ENCODE measurements around the gene SRSF9. TPM values are rescaled to one million over a fixed set of nuclear protein-coding genes. Genes with fewer than 3 reads are reported as not detected.

Gene SRSF9
- total RNA-seq, 5 donors from 2014 or later (not counting 1 experiment from before 2014, with no cell fraction given): 134 to 149 (median 135) TPM

DNA sequence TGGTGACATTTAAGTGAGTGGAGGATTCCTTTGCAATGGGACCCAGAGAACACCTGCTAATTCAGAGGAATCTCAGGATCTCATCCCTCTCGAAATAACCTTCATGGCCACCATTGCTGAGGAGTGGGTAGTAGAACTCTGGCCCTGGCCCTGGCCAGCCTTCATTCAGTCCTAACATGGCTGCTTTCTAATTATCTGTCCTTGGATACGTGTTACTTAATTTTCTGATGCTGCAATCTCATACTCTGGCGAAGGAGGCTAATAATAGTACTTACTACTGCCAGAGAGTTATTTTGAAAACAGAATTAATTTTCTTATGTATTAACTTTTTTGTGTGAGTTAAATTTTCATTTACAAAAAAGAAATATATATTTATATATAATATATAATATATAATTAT, 43.8 kb downstream of the SRSF9 start:
- Mint-ChIP-seq H3K27me3 (peaks cover 0 to 2% of the 10 kb centered on the region in 2 donors), H3K4me1 (peaks cover 2 to 6% (median 4%) of the 10 kb centered on the region in 3 donors), H3K36me3 (no peaks in the 10 kb centered on the region), H3K9me3 (no peaks in the 10 kb centered on the region), H3K27ac (no peak overlapping the region), H3K4me3 (no peak overlapping the region)
- Histone ChIP-seq H3K27me3 (replicated peaks in 1 of 2; ENCODE audit: control insufficient read depth in 2 of 2, extremely low read depth in 1 of 2, insufficient read depth in 2 of 2, low read length in 1 of 2) (peaks cover 2 to 17% of the 10 kb centered on the region in 2 experiments), H3K4me1 (ENCODE audit: control insufficient read depth in 1 of 2, extremely low read depth in 1 of 2, insufficient read depth in 2 of 2, low read length in 2 of 2) (peaks cover 0 to 7% of the 10 kb centered on the region in 2 experiments), H3K9me3 (no peaks in the 10 kb centered on the region), H3K36me3 (ENCODE audit: control insufficient read depth in 2 of 2, extremely low read depth in 1 of 2, insufficient read depth in 1 of 2, low read length in 1 of 2) (no peaks in the 10 kb centered on the region), H3K27ac (ENCODE audit: low read length) (no peak overlapping the region), H3K4me3 (ENCODE audit: control insufficient read depth in 1 of 2, extremely low read depth in 1 of 2, low read length in 1 of 2) (no peak overlapping the region)
- POLR2A ChIA-PET: no interaction called here
- no CpG with 5 or more reads among the region's 3 CpGs for whole genome bisulfite sequencing (ENCODE audit: insufficient coverage)
- ATAC-seq (replicated peaks in 1 of 4): no peak
- DNase-seq: no peak
- CTCF ChIA-PET: no interaction called here

DNA sequence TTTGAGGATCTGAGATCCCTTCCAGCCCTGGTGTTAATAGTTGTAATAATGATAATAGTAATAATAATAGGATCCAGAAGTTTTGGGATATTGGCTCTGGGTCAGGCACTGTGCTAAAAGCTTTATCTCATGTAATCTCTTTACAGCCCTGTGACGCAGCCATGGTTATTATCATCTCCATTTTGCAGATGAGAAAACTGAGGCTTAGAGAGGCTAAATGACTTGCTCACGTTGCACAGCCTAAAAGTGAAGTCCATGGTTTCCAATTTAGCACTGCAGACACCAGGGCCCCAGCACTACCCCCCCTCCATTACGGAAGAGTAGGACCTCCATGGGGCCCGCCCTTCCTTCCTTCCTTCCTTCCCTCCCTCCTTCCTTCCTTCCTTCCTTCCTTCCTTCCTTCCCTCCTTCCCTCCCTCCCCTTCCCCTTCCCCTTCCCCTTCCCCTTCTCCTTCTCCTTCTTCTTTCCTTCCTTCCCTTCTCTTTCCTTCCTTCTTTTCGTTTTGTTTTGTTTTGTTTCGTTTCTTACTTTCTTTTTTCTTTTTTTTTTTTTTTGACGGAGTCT, 46.6 kb downstream of the SRSF9 start:
- no peak overlapping the region for H3K4me3 ChIP-seq (ENCODE audit: control insufficient read depth in 1 of 2, extremely low read depth in 1 of 2, low read length in 1 of 2)
- ATAC-seq (replicated peaks in 1 of 4) (no peak), DNase-seq (no peak)
- Mint-ChIP-seq H3K27ac (no peak overlapping the region), H3K27me3 (no peaks in the 10 kb centered on the region), H3K36me3 (no peaks in the 10 kb centered on the region), H3K4me3 (no peak overlapping the region), H3K9me3 (no peaks in the 10 kb centered on the region), H3K4me1 (peaks cover 0 to 2% (median 0%) of the 10 kb centered on the region in 3 donors)
- no peaks in the 10 kb centered on the region for H3K36me3 ChIP-seq (ENCODE audit: control insufficient read depth in 2 of 2, extremely low read depth in 1 of 2, insufficient read depth in 1 of 2, low read length in 1 of 2)
- ChIA-PET POLR2A (no interaction called here), CTCF (no interaction called here)
- peaks cover 0 to 7% of the 10 kb centered on the region in 2 experiments for H3K27me3 ChIP-seq (replicated peaks in 1 of 2; ENCODE audit: control insufficient read depth in 2 of 2, extremely low read depth in 1 of 2, insufficient read depth in 2 of 2, low read length in 1 of 2)
- no peaks in the 10 kb centered on the region for H3K4me1 ChIP-seq (ENCODE audit: control insufficient read depth in 1 of 2, extremely low read depth in 1 of 2, insufficient read depth in 2 of 2, low read length in 2 of 2)
- WGBS (ENCODE audit: insufficient coverage): 83% methylated on average over 2 of the region's 7 CpGs
- H3K9me3 ChIP-seq: no peaks in the 10 kb centered on the region
- H3K27ac ChIP-seq (ENCODE audit: low read length): no peak overlapping the region

DNA sequence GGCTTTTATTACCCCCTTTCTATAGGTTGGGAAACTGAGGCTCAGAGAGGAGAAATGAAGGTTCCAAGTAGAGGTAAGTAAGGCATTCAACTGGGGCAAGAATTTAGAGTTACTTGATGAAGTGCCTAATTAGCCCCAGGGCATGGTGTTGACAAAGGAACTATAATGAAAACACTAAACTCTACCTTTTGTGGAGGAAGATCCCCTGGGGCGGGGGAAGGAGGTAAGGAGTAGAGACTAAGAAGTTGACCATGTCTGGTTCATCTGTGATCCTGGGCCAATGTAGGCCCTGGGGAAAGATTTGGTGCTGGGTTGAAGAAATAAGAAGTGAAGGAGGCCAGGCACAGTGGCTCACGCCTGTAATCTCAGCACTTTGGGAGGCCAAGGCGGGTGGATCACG, 47.8 kb downstream of the SRSF9 start:
- no CpG with 5 or more reads among the region's 4 CpGs for WGBS (ENCODE audit: insufficient coverage)
- POLR2A ChIA-PET: no interaction called here
- H3K4me3 Mint-ChIP-seq: no peak overlapping the region

DNA sequence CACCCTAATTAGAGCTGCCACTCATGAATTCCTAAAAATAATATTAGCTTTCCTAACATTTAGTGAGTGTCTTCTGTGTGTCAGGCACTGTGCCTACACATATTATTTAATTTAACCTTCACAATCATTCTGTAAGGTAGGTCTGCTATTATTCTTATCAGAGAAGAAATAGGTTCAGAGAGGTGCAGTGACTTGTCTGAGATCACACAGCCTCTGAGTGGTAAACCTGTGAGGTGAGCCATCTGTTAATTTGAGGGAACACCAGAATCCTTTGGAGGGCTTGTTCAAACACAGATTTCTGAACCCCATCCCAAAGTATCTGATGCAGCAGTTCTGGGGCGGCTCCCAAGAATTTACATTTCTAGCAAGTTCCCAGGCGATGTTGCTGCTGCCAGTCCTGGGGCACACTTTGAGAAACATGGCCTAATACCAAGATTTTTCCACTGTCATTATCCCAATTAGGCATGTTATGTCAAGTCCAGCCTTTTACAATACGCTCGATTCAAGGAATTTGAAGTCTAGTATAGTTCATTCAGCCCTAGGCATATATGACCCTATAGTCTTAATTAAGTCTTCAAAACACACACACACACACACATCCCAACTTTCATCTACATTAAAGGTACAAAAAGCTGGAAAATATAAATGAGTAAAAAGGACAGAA, 51.5 kb downstream of the SRSF9 start:
- Mint-ChIP-seq H3K4me3 (no peak overlapping the region), H3K9me3 (no peaks in the 10 kb centered on the region), H3K27ac (no peak overlapping the region), H3K36me3 (no peaks in the 10 kb centered on the region), H3K27me3 (peaks cover 4% of the 10 kb centered on the region in 2 donors), H3K4me1 (no peaks in the 10 kb centered on the region)
- H3K27me3 ChIP-seq (replicated peaks in 1 of 2; ENCODE audit: control insufficient read depth in 2 of 2, extremely low read depth in 1 of 2, insufficient read depth in 2 of 2, low read length in 1 of 2): peaks cover 0 to 17% of the 10 kb centered on the region in 2 experiments
- CTCF ChIA-PET: no interaction called here
- POLR2A ChIA-PET: interaction anchor here in 1 of 2 donors (0.5 kb wide), 1 partner anchor 117 kb away, joined by 6 read pairs; no protein-coding TSS in a partner anchor
- 78% methylated on average over 4 of the region's 4 CpGs for WGBS (ENCODE audit: insufficient coverage)
- H3K9me3 ChIP-seq: no peaks in the 10 kb centered on the region
- no peak overlapping the region for H3K27ac ChIP-seq (ENCODE audit: low read length)
- H3K4me1 ChIP-seq (ENCODE audit: control insufficient read depth in 1 of 2, extremely low read depth in 1 of 2, insufficient read depth in 2 of 2, low read length in 2 of 2): no peaks in the 10 kb centered on the region
- no peaks in the 10 kb centered on the region for H3K36me3 ChIP-seq (ENCODE audit: control insufficient read depth in 2 of 2, extremely low read depth in 1 of 2, insufficient read depth in 1 of 2, low read length in 1 of 2)
- no peak for ATAC-seq (replicated peaks in 1 of 4)
- H3K4me3 ChIP-seq (ENCODE audit: control insufficient read depth in 1 of 2, extremely low read depth in 1 of 2, low read length in 1 of 2): no peak overlapping the region
- no peak for DNase-seq

More for the DNA sequence above, 47.8 kb downstream of the SRSF9 start:
- Mint-ChIP-seq H3K36me3 (no peaks in the 10 kb centered on the region), H3K27me3 (peaks cover 0 to 4% of the 10 kb centered on the region in 2 donors), H3K27ac (no peak overlapping the region), H3K9me3 (no peaks in the 10 kb centered on the region), H3K4me1 (peaks cover 0 to 2% (median 0%) of the 10 kb centered on the region in 3 donors)
- no peak for ATAC-seq (replicated peaks in 1 of 4)
- Histone ChIP-seq H3K9me3 (no peaks in the 10 kb centered on the region), H3K27me3 (replicated peaks in 1 of 2; ENCODE audit: control insufficient read depth in 2 of 2, extremely low read depth in 1 of 2, insufficient read depth in 2 of 2, low read length in 1 of 2) (peaks cover 0 to 9% of the 10 kb centered on the region in 2 experiments), H3K36me3 (ENCODE audit: control insufficient read depth in 2 of 2, extremely low read depth in 1 of 2, insufficient read depth in 1 of 2, low read length in 1 of 2) (no peaks in the 10 kb centered on the region), H3K27ac (ENCODE audit: low read length) (no peak overlapping the region), H3K4me1 (ENCODE audit: control insufficient read depth in 1 of 2, extremely low read depth in 1 of 2, insufficient read depth in 2 of 2, low read length in 2 of 2) (no peaks in the 10 kb centered on the region), H3K4me3 (ENCODE audit: control insufficient read depth in 1 of 2, extremely low read depth in 1 of 2, low read length in 1 of 2) (no peak overlapping the region)
- no peak for DNase-seq
- CTCF ChIA-PET: no interaction called here

DNA sequence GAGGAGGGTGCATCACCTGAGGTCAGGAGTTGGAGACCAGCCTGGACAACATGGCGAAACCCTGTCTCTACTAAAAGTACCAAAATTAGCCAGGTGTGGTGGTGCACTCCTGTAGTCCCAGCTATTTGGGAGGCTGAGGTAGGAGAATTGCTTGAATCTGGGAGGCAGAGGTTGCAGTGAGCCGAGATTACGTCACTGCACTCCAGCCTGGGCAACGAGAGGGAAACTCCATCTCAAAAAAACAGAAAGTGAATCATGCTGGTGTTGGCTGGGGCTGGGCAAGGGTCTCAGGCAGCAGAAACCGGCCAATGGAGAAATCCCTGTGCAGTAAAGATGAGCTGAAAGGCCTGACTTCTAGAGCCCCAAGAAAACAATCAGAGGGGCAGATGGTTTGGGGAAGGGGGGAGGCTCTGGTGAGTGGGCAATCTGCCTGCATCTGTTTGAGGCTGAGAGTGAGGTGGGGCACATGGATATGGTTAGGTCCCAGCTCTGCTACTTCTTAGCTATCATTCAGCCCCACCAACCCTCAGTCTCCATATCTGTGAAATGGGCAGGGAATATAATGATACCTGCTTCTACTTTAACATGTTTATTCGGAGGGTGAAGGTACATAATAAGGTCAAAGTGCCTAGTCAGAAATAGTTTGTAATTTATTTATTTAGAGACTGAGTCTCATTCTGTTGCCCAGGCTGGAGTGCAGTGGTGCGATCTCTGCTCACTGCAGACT, 52.9 kb downstream of the SRSF9 start:
- H3K27ac ChIP-seq (ENCODE audit: low read length): no peak overlapping the region
- Mint-ChIP-seq H3K27me3 (peaks cover 4 to 10% of the 10 kb centered on the region in 2 donors), H3K4me1 (no peaks in the 10 kb centered on the region), H3K4me3 (no peak overlapping the region), H3K9me3 (no peaks in the 10 kb centered on the region), H3K27ac (no peak overlapping the region), H3K36me3 (no peaks in the 10 kb centered on the region)
- no peaks in the 10 kb centered on the region for H3K4me1 ChIP-seq (ENCODE audit: control insufficient read depth in 1 of 2, extremely low read depth in 1 of 2, insufficient read depth in 2 of 2, low read length in 2 of 2)
- H3K36me3 ChIP-seq (ENCODE audit: control insufficient read depth in 2 of 2, extremely low read depth in 1 of 2, insufficient read depth in 1 of 2, low read length in 1 of 2): no peaks in the 10 kb centered on the region
- WGBS (ENCODE audit: insufficient coverage): 91% methylated on average over 5 of the region's 7 CpGs
- CTCF ChIA-PET: no interaction called here
- POLR2A ChIA-PET: interaction anchor here in 1 of 2 donors (0.6 kb wide), 1 partner anchor 10 kb away, joined by 3 read pairs; no protein-coding TSS in a partner anchor
- no peak for ATAC-seq (replicated peaks in 1 of 4)
- peaks cover 0 to 17% of the 10 kb centered on the region in 2 experiments for H3K27me3 ChIP-seq (replicated peaks in 1 of 2; ENCODE audit: control insufficient read depth in 2 of 2, extremely low read depth in 1 of 2, insufficient read depth in 2 of 2, low read length in 1 of 2)
- DNase-seq: no peak
- H3K9me3 ChIP-seq: no peaks in the 10 kb centered on the region
- no peak overlapping the region for H3K4me3 ChIP-seq (ENCODE audit: control insufficient read depth in 1 of 2, extremely low read depth in 1 of 2, low read length in 1 of 2)

DNA sequence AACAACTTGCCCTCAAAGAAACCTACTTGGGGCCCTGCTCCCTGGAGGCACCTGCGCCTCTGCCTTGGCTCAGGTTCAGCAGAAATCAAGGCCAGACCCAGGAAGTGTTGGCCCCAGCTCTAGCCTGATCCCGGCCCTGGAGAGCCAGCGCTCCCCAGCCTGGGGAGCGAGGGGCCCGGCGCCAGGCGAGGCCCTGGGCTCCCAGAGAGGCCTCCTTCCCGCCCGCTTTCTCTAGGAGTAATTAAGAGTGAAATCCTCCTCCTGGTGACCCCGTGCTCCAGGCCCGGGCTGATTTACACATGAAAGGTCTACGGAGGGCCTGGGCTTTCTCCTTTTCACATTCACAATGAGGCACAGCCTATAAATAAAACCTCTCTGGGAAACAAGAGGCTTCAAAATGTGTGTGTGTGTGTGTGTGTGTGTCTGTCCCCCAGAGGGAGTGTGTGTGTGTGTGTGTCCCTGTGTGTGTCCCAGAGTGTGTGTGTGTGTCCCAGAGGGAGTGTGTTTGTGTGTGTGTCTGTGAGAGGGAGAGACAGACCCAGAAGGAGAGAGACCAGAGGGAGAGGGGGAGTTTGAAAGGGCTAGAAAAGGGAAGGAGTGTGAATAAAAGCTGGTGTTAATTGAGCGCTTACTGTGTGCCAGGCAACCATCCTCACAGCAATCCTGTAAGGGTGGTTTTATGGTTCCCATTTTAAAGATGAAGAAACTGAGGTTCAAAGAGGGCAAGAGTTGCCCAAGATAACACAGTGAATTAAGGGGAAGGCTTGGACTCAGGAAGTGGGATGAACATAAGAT, 55.5 kb downstream of the SRSF9 start:
- Histone ChIP-seq H3K4me1 (ENCODE audit: control insufficient read depth in 1 of 2, extremely low read depth in 1 of 2, insufficient read depth in 2 of 2, low read length in 2 of 2) (no peaks in the 10 kb centered on the region), H3K36me3 (ENCODE audit: control insufficient read depth in 2 of 2, extremely low read depth in 1 of 2, insufficient read depth in 1 of 2, low read length in 1 of 2) (no peaks in the 10 kb centered on the region), H3K27ac (ENCODE audit: low read length) (no peak overlapping the region), H3K9me3 (no peaks in the 10 kb centered on the region), H3K27me3 (replicated peaks in 1 of 2; ENCODE audit: control insufficient read depth in 2 of 2, extremely low read depth in 1 of 2, insufficient read depth in 2 of 2, low read length in 1 of 2) (peaks cover 0 to 12% of the 10 kb centered on the region in 2 experiments), H3K4me3 (ENCODE audit: control insufficient read depth in 1 of 2, extremely low read depth in 1 of 2, low read length in 1 of 2) (no peak overlapping the region)
- Mint-ChIP-seq H3K4me1 (no peaks in the 10 kb centered on the region), H3K9me3 (no peaks in the 10 kb centered on the region), H3K27ac (no peak overlapping the region), H3K4me3 (no peak overlapping the region), H3K36me3 (no peaks in the 10 kb centered on the region), H3K27me3 (peaks cover 7 to 10% of the 10 kb centered on the region in 2 donors)
- ATAC-seq (replicated peaks in 1 of 4) (no peak), DNase-seq (no peak)
- POLR2A ChIA-PET: no interaction called here
- 86% methylated on average over 1 of the region's 13 CpGs for WGBS (ENCODE audit: insufficient coverage)
- CTCF ChIA-PET: no interaction called here
